8988T (cell line): Measurements from ENCODE around the gene SLC8A1.
"Not testable (repeated sequence)": the region's sequence is repeated elsewhere in the genome, so short reads cannot be mapped to it uniquely, and the experiment has no call there.

Experiments
- DNase-seq: peaks from one replicate; pipeline ENCODE4 v3.0.0; 2011

SLC8A1 gene

DNA sequence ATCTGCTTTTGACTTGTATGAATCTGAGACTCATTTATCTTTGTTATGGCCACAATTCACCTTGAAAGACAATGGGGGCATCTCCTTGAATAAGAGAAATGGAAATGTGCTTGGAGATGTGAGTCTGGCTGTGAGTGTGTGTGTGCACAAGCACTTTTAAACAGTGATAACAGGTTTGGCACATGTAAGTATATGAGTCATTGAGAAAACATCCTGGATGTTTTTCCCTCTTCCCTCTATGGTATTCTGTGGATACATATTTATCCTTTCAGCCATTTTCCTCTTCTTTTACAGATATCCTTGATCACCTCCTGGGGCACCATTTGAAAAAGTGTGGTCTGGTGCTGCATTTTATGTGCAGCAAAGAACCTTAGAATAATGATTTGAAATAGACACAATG, 355.5 kb downstream of the SLC8A1 start:
- no peak for DNase-seq

DNA sequence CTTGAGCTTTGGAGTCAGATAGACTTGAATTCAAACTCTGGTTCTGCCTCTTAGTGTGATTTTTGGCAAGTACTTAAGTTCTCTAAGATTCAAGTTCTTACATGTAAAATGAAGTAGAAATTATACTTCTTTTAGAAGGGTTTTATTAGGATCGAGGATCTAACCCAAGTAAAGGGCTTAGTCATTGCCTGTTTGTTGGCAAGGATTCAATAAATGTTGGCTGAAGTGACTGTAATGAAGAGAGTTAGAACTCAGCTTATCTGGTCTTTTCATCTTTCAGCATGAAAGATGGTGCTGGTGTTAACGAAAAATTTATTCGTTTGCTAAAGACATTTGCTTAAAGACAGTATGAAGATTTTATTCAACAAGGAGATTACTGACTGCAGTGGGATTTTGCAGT, 356.9 kb downstream of the SLC8A1 start:
- no peak for DNase-seq

DNA sequence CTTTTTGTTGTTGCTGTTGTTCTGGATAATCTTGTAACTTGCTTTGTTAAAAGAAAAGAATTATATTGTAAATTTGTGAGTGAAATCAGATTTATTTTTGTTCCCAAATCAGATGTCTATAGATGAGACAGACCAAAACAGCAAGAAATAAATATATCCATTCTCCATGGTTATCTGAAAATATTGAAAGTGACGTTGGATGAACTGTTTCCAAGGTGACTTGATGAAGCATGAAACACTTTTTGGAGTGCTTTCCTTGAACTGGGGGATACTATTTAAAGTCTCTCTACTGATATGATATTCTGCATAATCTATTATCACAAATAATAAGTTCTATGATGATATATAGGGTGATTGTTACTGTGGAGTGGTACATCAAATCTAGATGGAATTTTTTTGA, 357.4 kb downstream of the SLC8A1 start:
- no peak for DNase-seq

DNA sequence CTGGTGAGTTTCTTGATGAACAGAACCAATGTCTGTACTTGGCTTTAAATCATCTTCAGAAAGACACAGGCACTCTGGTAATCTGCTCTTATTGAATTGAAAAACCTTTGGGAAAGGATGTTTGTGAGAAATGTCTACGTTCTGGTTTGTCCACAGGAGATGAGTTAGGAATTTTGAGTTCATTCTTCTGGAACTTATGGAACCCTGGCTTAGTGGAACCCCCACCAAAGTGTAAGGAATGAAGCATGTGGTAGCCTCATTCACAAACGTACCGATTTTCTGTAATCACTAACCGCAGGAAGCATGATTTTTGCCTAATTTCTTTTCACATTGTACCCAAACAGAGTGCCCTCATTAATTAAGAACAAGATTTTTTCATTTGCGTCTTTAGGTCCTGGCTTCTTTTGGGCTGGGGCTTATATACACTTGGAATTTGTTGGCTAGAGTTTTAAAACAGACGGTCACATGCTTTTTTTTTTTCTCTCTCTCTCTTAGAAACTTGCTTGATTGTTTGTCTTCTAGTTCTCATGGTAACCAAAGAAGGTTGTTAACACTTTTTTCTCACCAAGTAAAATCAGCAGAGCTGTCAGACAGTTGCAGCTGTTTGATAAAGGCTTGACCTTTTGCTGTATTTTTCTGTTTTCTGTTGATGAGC, 358.7 kb downstream of the SLC8A1 start:
- DNase-seq = no peak

DNA sequence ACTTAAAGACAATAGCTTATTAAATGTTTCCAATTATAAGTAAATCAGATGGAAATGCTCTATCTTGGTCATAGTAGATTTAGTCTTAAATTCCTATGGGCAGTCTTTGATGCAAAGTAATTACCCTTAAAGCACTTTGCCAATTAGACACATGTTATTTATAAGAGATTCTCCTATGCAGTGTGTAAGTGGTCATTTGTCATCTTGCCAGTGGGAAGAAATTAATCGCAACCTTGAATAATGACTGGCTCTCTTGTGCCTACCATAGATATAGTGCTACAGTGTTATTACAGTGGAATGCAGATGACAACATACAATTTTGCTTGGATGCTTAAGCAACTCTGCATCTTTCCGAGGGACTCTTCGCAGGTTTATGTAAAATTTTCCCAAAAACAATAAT, 361.8 kb downstream of the SLC8A1 start:
- no peak for DNase-seq

DNA sequence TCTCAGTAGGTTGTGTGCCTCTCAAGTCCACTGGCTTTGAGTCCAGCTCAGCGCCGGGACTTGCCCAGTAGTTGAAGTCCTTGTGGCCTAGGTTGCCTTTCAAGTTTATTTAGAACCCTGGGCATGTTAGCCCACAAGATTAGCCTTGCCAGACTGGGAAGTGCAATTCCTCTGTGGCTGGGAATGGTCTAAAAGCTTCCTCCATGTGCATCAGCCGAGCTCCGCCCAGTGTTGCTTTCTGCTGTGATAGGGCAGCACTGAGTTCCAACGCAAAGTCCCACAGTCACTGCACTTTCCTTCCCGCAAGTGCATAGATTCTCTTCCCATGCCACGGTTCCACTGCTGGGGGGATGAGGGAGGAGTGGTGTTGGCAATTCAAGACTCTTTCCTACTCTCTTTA, 364.0 kb downstream of the SLC8A1 start:
- DNase-seq = no peak

DNA sequence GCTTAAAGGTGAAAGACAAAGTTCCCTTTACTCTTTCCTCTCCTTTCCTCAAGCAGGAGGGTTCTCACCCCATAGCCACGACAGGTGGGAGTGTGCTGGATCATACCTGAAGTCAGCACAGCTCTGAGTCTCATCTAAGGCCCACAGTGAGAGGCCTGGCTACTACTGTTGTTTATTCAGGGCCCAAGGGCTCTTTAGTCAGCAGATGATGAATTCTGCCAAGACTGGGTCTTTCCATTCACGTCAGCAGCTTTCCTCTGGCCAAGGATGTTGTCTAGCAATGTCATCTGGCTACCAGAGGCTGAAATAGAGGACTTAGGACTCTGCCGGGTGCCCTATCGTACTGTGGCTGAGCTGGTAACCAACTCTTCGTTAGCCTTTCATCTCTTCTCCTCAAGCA, 364.5 kb downstream of the SLC8A1 start:
- no peak for DNase-seq

DNA sequence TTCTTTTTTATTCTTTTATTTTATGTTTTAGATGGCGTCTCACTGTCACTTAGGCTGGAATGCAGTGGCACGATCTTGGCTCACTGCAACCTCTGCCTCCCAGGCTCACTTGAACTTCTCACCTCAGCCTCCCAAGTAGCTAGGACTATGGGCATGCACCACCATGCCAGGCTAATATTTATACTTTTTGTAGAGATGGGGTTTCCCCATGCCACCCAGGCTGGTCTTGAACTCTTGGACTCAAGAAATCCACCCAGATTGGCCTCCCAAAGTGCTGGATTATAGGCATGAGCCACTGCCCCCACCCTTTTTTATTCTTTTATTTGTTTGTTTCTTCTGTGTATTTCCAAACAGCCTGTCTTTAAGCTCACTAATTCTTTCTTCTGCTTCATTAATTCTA, 366.1 kb downstream of the SLC8A1 start:
- no peak for DNase-seq

DNA sequence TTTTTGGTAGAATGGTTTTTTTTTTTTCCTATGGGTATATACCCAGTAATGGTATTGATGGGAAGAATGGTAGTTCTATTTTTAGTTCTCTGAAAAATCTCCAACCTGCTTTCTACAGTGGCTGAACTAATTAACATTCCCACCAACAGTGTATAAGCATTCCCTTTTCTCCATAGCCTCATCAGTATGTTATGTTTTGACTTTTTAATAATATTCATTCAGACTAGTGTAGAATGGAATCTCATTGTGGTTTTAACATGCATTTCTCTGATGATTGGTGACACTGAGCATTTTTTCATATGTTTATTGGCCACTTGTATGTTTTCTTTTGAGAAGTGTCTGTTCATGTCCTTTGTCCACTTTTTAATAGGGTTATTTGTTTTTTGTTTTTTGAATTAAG, 378.6 kb downstream of the SLC8A1 start:
- DNase-seq = not testable (repeated sequence)

DNA sequence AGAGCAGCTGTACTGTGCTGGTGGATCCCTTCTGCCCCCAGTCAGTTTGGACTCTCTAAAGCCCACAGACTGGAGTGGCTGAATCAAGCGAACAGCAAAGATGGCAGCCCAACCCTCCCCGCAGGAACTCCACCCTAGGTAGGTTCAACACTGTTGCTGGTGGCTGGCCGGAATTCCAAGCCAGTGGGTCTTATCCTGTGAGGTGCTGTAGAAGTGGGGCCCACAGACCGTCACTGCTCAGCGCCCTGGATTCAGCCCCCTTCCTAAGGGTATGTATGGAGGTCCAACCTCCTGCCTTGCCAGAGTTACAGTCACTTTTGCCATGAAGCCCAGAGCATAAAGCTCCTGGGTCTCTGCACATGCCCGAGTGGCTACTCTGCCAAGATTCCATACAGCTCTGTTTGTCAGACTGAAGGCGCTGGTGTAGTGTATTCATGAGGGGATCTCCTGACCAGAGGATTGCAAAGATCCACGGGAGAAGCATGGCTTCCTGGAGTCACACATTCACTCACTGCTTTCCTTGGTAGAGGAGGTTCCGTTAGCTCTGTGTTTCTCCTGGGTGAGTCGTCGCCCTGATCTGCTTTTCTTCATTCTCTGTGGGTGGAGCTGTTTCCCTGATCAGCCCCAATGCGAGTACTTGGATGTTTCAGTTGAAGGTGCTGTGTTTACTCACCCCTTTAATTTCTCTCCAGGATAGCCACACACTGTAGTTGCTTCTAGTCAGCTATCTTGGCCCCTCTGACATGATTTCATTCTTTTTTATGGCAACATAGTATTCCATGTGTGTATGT, 379.3 kb downstream of the SLC8A1 start:
- DNase-seq = no peak

DNA sequence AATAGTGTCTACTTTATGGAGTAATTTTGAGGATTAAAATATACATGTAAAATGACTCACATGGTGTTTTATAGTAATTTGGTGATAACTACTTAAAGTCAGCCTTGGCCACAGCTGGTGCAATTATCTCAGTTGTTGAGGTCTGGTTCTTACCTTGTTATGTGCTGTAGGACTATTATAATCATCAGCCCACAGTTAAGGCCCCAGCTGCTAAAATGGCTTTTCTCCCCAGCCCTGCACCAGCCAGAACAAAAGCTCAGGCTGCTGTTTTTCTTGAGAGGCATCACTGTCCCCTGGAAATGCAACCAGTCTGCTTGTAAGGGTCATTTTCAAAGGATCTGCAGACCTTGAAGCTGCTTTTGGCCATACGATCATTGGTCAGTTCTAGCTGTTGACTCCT, 389.5 kb downstream of the SLC8A1 start:
- DNase-seq = no peak

DNA sequence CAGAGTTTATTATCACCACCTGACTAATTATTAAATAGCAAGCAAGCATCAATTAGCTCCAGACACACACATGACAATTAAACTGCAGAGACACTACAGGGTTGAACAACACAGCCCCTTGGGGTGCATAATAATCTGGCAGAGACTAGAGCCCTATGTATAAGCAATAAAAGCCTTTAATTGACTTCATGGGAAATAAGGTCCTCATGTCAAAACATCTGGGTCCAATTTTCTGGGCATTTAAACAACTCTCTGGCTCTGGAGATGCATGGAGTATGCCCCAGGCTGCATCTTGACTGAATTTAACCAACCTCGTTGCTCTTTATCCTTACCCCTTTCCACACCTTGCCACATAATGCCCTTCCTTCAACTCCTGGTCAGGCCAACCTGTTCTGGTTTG, 402.1 kb downstream of the SLC8A1 start:
- no peak for DNase-seq

DNA sequence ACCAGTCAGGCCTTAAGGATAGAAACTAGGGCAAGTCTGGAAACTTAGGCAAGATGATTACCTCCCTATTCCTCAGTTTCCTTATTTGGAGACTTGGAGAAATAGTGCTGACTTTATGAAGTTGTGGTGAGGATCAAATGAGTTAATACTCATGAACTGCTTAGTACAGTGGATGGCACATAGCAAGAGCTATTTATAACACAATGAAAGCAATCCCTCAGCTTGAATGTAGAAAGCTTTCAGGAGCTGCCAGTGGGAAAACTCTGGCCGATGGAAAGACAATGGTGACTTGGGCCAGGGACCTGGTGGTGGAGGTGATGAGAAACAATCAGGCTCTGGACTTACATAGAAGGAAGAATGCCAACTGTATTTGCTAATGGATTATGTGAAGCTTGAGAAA, 403.4 kb downstream of the SLC8A1 start:
- DNase-seq = no peak

DNA sequence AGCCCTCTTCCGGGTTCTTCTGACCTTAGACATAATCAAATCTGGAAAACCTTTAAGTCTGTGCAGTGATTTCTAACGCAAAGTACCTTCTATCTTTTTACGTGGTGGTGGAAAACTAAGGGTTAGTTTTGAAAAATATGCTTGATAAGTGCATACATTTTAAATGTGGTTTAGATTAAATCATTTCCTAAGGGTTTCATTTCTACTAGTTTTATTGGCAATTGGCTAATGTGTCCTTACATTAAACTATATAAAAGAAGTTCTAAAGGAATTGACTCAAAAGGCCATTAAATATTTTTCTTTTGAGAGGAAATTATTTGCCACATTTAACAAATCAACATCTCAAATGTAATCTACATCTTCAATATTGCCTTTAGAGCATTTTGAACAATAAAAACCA, 404.5 kb downstream of the SLC8A1 start:
- DNase-seq = no peak
